Measurements from ENCODE around the gene ECE1. TPM values are rescaled to one million over a fixed set of nuclear protein-coding genes. Genes with fewer than 3 reads are reported as not detected.

The ECE1 gene
- total and polyA plus RNA-seq, 2 of the 13 experiments (the other 11 are each of a cell fraction or from before 2014, with no cell fraction given), result 13.5 to 21.2 TPM

- 0 out of 2 replicates have a peak, but pooled peaks have one; percentile 38 for TF ChIP-seq NFAT5 (CRISPR knock-in tag; IDR thresholded peaks at IDR 0.05)
- no peak for TF ChIP-seq ZSCAN5A (CRISPR knock-in tag; IDR thresholded peaks at IDR 0.05; ENCODE audit: borderline replicate concordance)
- peak; percentile 6; the same call in 1 of the 2 replicates for TF ChIP-seq ZNF232 (CRISPR knock-in tag; IDR thresholded peaks at IDR 0.05; ENCODE audit: borderline replicate concordance)
- TF ChIP-seq PHF20 (CRISPR knock-in tag; IDR thresholded peaks at IDR 0.05), result 0 out of 2 replicates have a peak, but pooled peaks have one; percentile 44
- peak; percentile 61; the same call in 1 of the 2 replicates for TF ChIP-seq ZSCAN31 (CRISPR knock-in tag; IDR thresholded peaks at IDR 0.05; ENCODE audit: low read depth)
- TF ChIP-seq NR3C1 (CRISPR knock-in tag; IDR thresholded peaks at IDR 0.05), result no peak
- no peak for TF ChIP-seq ZNF713 (CRISPR knock-in tag; IDR thresholded peaks at IDR 0.05)
- 0 out of 2 replicates have a peak, but pooled peaks have one; percentile 20 for TF ChIP-seq ZSCAN12 (CRISPR knock-in tag; IDR thresholded peaks at IDR 0.05)
- peak; percentile 24; the same call in 1 of the 2 replicates for TF ChIP-seq MIER3 (CRISPR knock-in tag; IDR thresholded peaks at IDR 0.05; ENCODE audit: borderline replicate concordance)
- 0 out of 2 replicates have a peak, but pooled peaks have one; percentile 35 for TF ChIP-seq DMTF1 (CRISPR knock-in tag; IDR thresholded peaks at IDR 0.05)
- TF ChIP-seq KMT2A (CRISPR knock-in tag; IDR thresholded peaks at IDR 0.05), result peak; percentile 26; the same call in 1 of the 2 replicates
- TF ChIP-seq ZNF543 (CRISPR knock-in tag; IDR thresholded peaks at IDR 0.05), result no peak
- peak; percentile 72 for TF ChIP-seq XRCC5 (optimal IDR thresholded peaks at IDR 0.05; ENCODE audit: low read length)
- TF ChIP-seq ZNF280B (CRISPR knock-in tag; IDR thresholded peaks at IDR 0.05; ENCODE audit: borderline replicate concordance), result peak; percentile 26; the same call in 1 of the 2 replicates
- peak; percentile 68 for TF ChIP-seq PHF8 (CRISPR knock-in tag; IDR thresholded peaks at IDR 0.05)
These were observed 113.4 kb downstream of the ECE1 start, which contains the start of gene EIF4G3 (continued) for GRCh38 chr1:21176586-21177555.

Measured in HepG2 (cell line).